K562 (cell line): ENCODE results near the gene ADAM10.

Experiments
- EZH2 ChIP-seq: IDR thresholded peaks from 2 replicates; pipeline ENCODE4 v1.6.1; 2012; ENCODE audit warnings: low read depth, mild to moderate bottlenecking, inconsistent platforms, low read length, borderline replicate concordance
- GABPA ChIP-seq: fragments of 200-800 bp; sonication (Bioruptor generic); conservative IDR thresholded peaks from 2 replicates; pipeline ENCODE4 v1.6.1; 2016; ENCODE audit warnings: low read depth, missing genetic modification characterization, missing compliant biosample characterization
- ZBTB34 ChIP-seq: fragments of 250-450 bp; sonication (Bioruptor Pico); IDR thresholded peaks from 2 replicates; pipeline ENCODE4 v1.8.0; 2021; ENCODE audit warnings: mild to moderate bottlenecking, moderate library complexity

- no peak for TF ChIP-seq ZBTB34 (CRISPR knock-in tag)
- TF ChIP-seq EZH2, result no peak
- TF ChIP-seq GABPA (tag), result no peak
Observed at GRCh38 chr15:58546635-58547627, 202.6 kb downstream of the ADAM10 start.
